GM12878 (cell line): Measurements from ENCODE around the gene ZBTB16. TPM values are rescaled to one million over a fixed set of nuclear protein-coding genes. Genes with fewer than 3 reads are reported as not detected.

ENCODE experiments used
- ATAC-seq: fragments of 200-7000 bp; cut with Tn5 transposase; 3 replicates; pipeline ENCODE4 v1.9.1; 2020; ENCODE audit warnings: mild to moderate bottlenecking, moderate library complexity
- BruUV-seq: library from RNA; stranded (reverse); fragments of 400-500 nt; replicated peaks from 2 replicates; lab custom pipeline; 2021; lab: Mats Ljungman, UMichigan
- CTCF ChIA-PET: fragments of 300-600 bp; sonication (Branson Sonifier 250); formaldehyde crosslinking; extraction: SDS; loops from one replicate; lab custom pipeline; 2021; ENCODE audit warnings: inconsistent platforms; lab: Yijun Ruan, JAX
- POLR2A ChIA-PET: fragments of 350-600 bp; formaldehyde crosslinking; extraction: SDS; loops from one replicate; lab custom pipeline; 2021; ENCODE audit warnings: inconsistent platforms; lab: Charles Lee
- RAD21 ChIA-PET: fragments of 300-600 bp; sonication (Branson Sonifier 250); formaldehyde crosslinking; loops from one replicate; lab custom pipeline; 2023; ENCODE audit warnings: antibody characterized with exemption; ENCODE audit not compliant: unreplicated experiment; lab: Charles Lee
- SMC1A ChIA-PET: fragments of 300-600 bp; sonication (Branson Sonifier 250); formaldehyde crosslinking; loops from one replicate; lab custom pipeline; 2023; ENCODE audit not compliant: unreplicated experiment, uncharacterized antibody; lab: Charles Lee
- DNase-seq: peaks from one replicate; pipeline ENCODE4 v3.0.0-alpha.2; 2011; ENCODE audit warnings: low read depth, low spot score
- FAIRE-seq: peaks from 3 replicates; lab custom pipeline; 2011; peaks lifted over from hg19 to GRCh38; lab: Jason Lieb, UNC
- H2AFZ ChIP-seq: 2 replicates; pipeline ENCODE4 v1.6.0; 2011; ENCODE audit warnings: low read depth, low read length, control low read depth; ENCODE audit not compliant: control insufficient read depth
- H3K27ac ChIP-seq: 2 replicates; pipeline ENCODE4 v1.5.1; 2011; ENCODE audit warnings: control low read depth; ENCODE audit not compliant: control insufficient read depth, insufficient read depth
- H3K27me3 ChIP-seq, 2 experiments: replicated peaks in 1 of 2; 2 replicates each; pipeline versions ENCODE4 v1.6.0 to v1.6.1; 2011; ENCODE audit warnings: low read length in 1 of 2; ENCODE audit not compliant: control insufficient read depth in 2 of 2, insufficient read depth in 2 of 2
- H3K36me3 ChIP-seq, 2 experiments: 2 replicates each; pipeline ENCODE4 v1.5.1; 2011; ENCODE audit warnings: low read length in 1 of 2; ENCODE audit not compliant: control insufficient read depth in 2 of 2, insufficient read depth in 2 of 2
- H3K4me1 ChIP-seq: 2 replicates; pipeline ENCODE4 v1.6.1; 2011; ENCODE audit warnings: mild to moderate bottlenecking, low read length, moderate library complexity, mixed read lengths; ENCODE audit not compliant: control insufficient read depth, insufficient read depth
- H3K4me2 ChIP-seq: 2 replicates; pipeline ENCODE4 v1.6.0; 2011; ENCODE audit warnings: control low read depth; ENCODE audit not compliant: control insufficient read depth, insufficient read depth
- H3K4me3 ChIP-seq: fragments of 200-600 bp; sonication (generic); 2 replicates; pipeline ENCODE4 v1.5.1; 2016
- H3K79me2 ChIP-seq: 2 replicates; pipeline ENCODE4 v1.6.0; 2011; ENCODE audit warnings: low read length; ENCODE audit not compliant: control insufficient read depth, insufficient read depth
- H3K9ac ChIP-seq: 2 replicates; pipeline ENCODE4 v1.8.0; 2011; ENCODE audit warnings: low read length, control low read depth, mixed read lengths; ENCODE audit not compliant: control insufficient read depth, insufficient read depth
- H3K9me3 ChIP-seq: replicated peaks from 3 replicates; pipeline ENCODE4 v1.5.1; 2011; ENCODE audit warnings: mild to moderate bottlenecking, low read length; ENCODE audit not compliant: control insufficient read depth, insufficient read depth
- H4K20me1 ChIP-seq: 2 replicates; pipeline ENCODE4 v1.6.0; 2011; ENCODE audit not compliant: control insufficient read depth, insufficient read depth
- BACH1 ChIP-seq: fragments of 450-650 bp; IDR thresholded peaks from 2 replicates; pipeline ENCODE4 v1.6.1; 2017; ENCODE audit warnings: mild to moderate bottlenecking, borderline replicate concordance
- BRCA1 ChIP-seq: IDR thresholded peaks from 2 replicates; pipeline ENCODE4 v1.6.1; 2011; ENCODE audit warnings: low read depth, low read length, improper control_type of control experiment
- CBX3 ChIP-seq: fragments of 200-600 bp; sonication (generic); IDR thresholded peaks from 2 replicates; pipeline ENCODE4 v1.6.1; 2016; ENCODE audit warnings: low read depth, borderline replicate concordance
- EGR1 ChIP-seq, 2 experiments: IDR thresholded peaks; 1 replicate in 1 of 2; 2 replicates in 1 of 2; pipeline ENCODE4 v1.6.1; 2011 to 2012; ENCODE audit warnings: low read depth in 2 of 2, low read length in 2 of 2, borderline replicate concordance in 1 of 2, mild to moderate bottlenecking in 1 of 2, moderate library complexity in 1 of 2
- EZH2 ChIP-seq: IDR thresholded peaks from 2 replicates; pipeline ENCODE4 v1.6.1; 2012; ENCODE audit warnings: low read depth, mild to moderate bottlenecking, control low read depth, inconsistent platforms, low read length, borderline replicate concordance; ENCODE audit not compliant: control insufficient read depth
- RAD21 ChIP-seq: IDR thresholded peaks from 2 replicates; pipeline ENCODE4 v1.6.1; 2011; ENCODE audit warnings: mild to moderate bottlenecking, low read depth, low read length, moderate library complexity; ENCODE audit not compliant: insufficient read depth
- RAD51 ChIP-seq: fragments of 450-650 bp; IDR thresholded peaks from 2 replicates; pipeline ENCODE4 v1.6.1; 2016; ENCODE audit warnings: moderate library complexity, mild to moderate bottlenecking, inconsistent platforms
- REST ChIP-seq: IDR thresholded peaks from 2 replicates; pipeline ENCODE4 v1.6.1; 2012; ENCODE audit warnings: mild to moderate bottlenecking, low read depth, low read length
- RFX5 ChIP-seq: IDR thresholded peaks from 2 replicates; pipeline ENCODE4 v1.6.1; 2011; ENCODE audit warnings: low read depth, low read length, improper control_type of control experiment
- TAF1 ChIP-seq: IDR thresholded peaks from 2 replicates; pipeline ENCODE4 v1.6.1; 2011; ENCODE audit warnings: mild to moderate bottlenecking, low read depth, low read length, borderline replicate concordance
- TCF3 ChIP-seq: IDR thresholded peaks from 2 replicates; pipeline ENCODE4 v1.6.1; 2012; ENCODE audit warnings: low read depth, mild to moderate bottlenecking, low read length, borderline replicate concordance; ENCODE audit not compliant: insufficient read depth
- YBX1 ChIP-seq: fragments of 450-650 bp; IDR thresholded peaks from 2 replicates; pipeline ENCODE4 v1.6.1; 2016; ENCODE audit warnings: antibody characterized with exemption
- ZNF207 ChIP-seq: fragments of 450-650 bp; IDR thresholded peaks from 2 replicates; pipeline ENCODE4 v1.6.1; 2014; ENCODE audit warnings: antibody characterized with exemption, mild to moderate bottlenecking, borderline replicate concordance
- ZNF274 ChIP-seq: IDR thresholded peaks from one replicate; pipeline ENCODE4 v1.8.0; 2011; ENCODE audit not compliant: insufficient read length, insufficient read depth
- whole genome bisulfite sequencing: methylation state at CpG from one replicate; pipeline ENCODE4 v1.1.6; 2016; ENCODE audit warnings: low lambda C conversion rate; ENCODE audit not compliant: insufficient replicate concordance, insufficient coverage; ENCODE audit errors: missing lambda C conversion rate; 5-methylcytosine and 5-hydroxymethylcytosine counted together
- in situ Hi-C: fragments of 300-500 bp; cut with MboI; formaldehyde crosslinking; loops from 9 replicates; pipeline ENCODE4 v1.14.3; 2018; ENCODE audit warnings: mixed read lengths
- intact Hi-C: fragments of 100-400 bp; cut with micrococcal nuclease; formaldehyde crosslinking; loops from one replicate; pipeline ENCODE4 v1.14.2; 2022; ENCODE audit not compliant: unreplicated experiment
- polyA plus RNA-seq, 11 experiments: library from polyadenylated mRNA; depleted of rRNA in 4 of 11; unstranded in 6 of 11; stranded (reverse) in 5 of 11; fragments of >200 nt; fragmentation: Nextera tagmentation in 4 of 11; fragmentation: Illumina TruSeq in 1 of 11; extraction: Ambion mirVana in 4 of 11; extraction: Trizol in 1 of 11; gene quantifications; 1 replicate in 1 of 11; 2 replicates in 10 of 11; pipeline versions ENCODE4 v1.2.1 to v1.2.3, GENCODE V29; 2011 to 2016; ENCODE audit warnings: inconsistent platforms in 2 of 11, missing spikeins in 2 of 11, low read depth in 1 of 11
- total RNA-seq, 4 experiments: library from RNA; depleted of rRNA in 3 of 4; stranded (reverse); fragments of >200 nt in 3 of 4; fragmentation: Illumina TruSeq in 1 of 4; extraction: Trizol in 1 of 4; gene quantifications; 2 replicates each; pipeline versions ENCODE4 v1.2.1 to v1.2.3, GENCODE V29; 2013 to 2021
- TF ChIP-seq, protein P1 (sequence below): IDR thresholded peaks from 2 replicates; pipeline ENCODE4 v1.6.1; 2012; ENCODE audit warnings: low read depth, low read length, improper control_type of control experiment

The ZBTB16 gene
- total and polyA plus RNA-seq, 10 of the 15 experiments (the other 5 are each of a cell fraction or from before 2014, with no cell fraction given) = 0.38 TPM; not detected in 9

GRCh38 chr11:114053406-114053805 is 6.1 kb upstream of the ZBTB16 start:
- intact Hi-C loops = no loop called here

DNA sequence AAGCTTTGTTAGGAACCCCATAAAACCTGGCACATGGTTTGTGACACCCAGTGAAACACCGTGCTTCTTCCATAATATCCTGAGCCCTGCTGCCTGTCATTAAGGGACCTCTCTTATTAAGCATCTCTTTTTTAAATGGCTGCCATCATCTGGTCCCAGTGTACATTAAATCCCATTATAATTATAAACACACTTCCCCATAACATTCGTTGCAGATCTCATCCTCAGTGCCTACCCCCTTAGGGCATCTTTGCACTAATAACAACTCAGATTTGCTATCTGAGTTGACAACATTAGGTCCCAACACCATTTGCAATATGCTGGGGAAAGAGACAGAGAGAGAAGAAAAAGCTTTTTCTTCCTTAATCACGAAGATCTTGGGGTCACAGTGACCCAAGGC is 4.7 kb upstream of the ZBTB16 start:
- ChIA-PET SMC1A (no interaction called here), RAD21 (no interaction called here), CTCF (no interaction called here), POLR2A (no interaction called here)
- peaks cover 3 to 5% of the 10 kb centered on the region in 2 experiments; a peak in 2 of 4 replicates for H3K27me3 ChIP-seq
- H3K4me3 ChIP-seq = no peak overlapping the region
- no peak for ATAC-seq
- no peak for DNase-seq
- no peaks in the 10 kb centered on the region for H3K36me3 ChIP-seq
- no peak for FAIRE-seq
- intact Hi-C loops (no loop called here), in situ Hi-C loops (no loop called here)
- no TSS peak for BruUV-seq
- H3K27ac ChIP-seq = no peak overlapping the region
- 0% methylated on average over 3 of the region's 3 CpGs for WGBS
- H4K20me1 ChIP-seq = no peaks in the 10 kb centered on the region
- no peaks in the 10 kb centered on the region for H3K9me3 ChIP-seq
- H3K4me2 ChIP-seq = no peak overlapping the region
- no peaks in the 10 kb centered on the region for H3K4me1 ChIP-seq
- no peaks in the 10 kb centered on the region for H3K79me2 ChIP-seq
- H3K9ac ChIP-seq = no peak overlapping the region
- H2AFZ ChIP-seq = no peak overlapping the region
- no peak for TF ChIP-seq ZNF207
- no peak for TF ChIP-seq EGR1 (IDR thresholded peaks at IDR 0.05; ENCODE audit: borderline replicate concordance in 1 of 2, low read depth in 2 of 2, low read length in 2 of 2)
- TF ChIP-seq ZNF274 = no peak
- no peak for TF ChIP-seq TAF1
- TF ChIP-seq BACH1 = no peak
- TF ChIP-seq RAD51 = no peak
- no peak for TF ChIP-seq RAD21
- TF ChIP-seq CBX3 = no peak
- no peak for TF ChIP-seq TCF3
- no peak for TF ChIP-seq YBX1
- TF ChIP-seq BRCA1 = no peak
- TF ChIP-seq REST = no peak

More at GRCh38 chr11:114053406-114053805, 6.1 kb upstream of the ZBTB16 start:
- in situ Hi-C loops = no loop called here
- no peak for ATAC-seq
- no peaks in the 10 kb centered on the region for H3K36me3 ChIP-seq
- TF ChIP-seq EZH2 (no peak), RFX5 (no peak)
- TF ChIP-seq, protein P1, sequence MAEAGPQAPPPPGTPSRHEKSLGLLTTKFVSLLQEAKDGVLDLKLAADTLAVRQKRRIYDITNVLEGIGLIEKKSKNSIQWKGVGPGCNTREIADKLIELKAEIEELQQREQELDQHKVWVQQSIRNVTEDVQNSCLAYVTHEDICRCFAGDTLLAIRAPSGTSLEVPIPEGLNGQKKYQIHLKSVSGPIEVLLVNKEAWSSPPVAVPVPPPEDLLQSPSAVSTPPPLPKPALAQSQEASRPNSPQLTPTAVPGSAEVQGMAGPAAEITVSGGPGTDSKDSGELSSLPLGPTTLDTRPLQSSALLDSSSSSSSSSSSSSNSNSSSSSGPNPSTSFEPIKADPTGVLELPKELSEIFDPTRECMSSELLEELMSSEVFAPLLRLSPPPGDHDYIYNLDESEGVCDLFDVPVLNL = no peak
- TF ChIP-seq, all 136 proteins: peak for 0
- Histone ChIP-seq H3K79me2 (no peaks in the 10 kb centered on the region), H3K4me3 (no peak overlapping the region), H3K4me2 (no peak overlapping the region), H3K27me3 (peaks cover 0 to 5% of the 10 kb centered on the region in 2 experiments; a peak in 2 of 4 replicates), H3K4me1 (no peaks in the 10 kb centered on the region), H3K9me3 (no peaks in the 10 kb centered on the region), H2AFZ (no peak overlapping the region), H4K20me1 (no peaks in the 10 kb centered on the region), H3K27ac (no peak overlapping the region), H3K9ac (no peak overlapping the region)
- ChIA-PET SMC1A (no interaction called here), POLR2A (interaction anchor here (0.6 kb wide), 1 partner anchor 152 kb away, joined by 3 read pairs; no protein-coding TSS in a partner anchor), CTCF (no interaction called here), RAD21 (no interaction called here)
- FAIRE-seq = no peak
- DNase-seq = no peak
- 20% methylated on average over 2 of the region's 2 CpGs for WGBS
- BruUV-seq = no TSS peak
